K562 (cell line): ENCODE results near the gene NTSR2.
A peak's percentile ranks its signal among the peaks of the same experiment; 100 is the strongest.

ENCODE experiments used
- ATF3 ChIP-seq, 2 experiments: fragments of 450-650 bp in 1 of 2; sonication (generic) in 1 of 2; formaldehyde crosslinking in 1 of 2; IDR thresholded peaks in 1 of 2; conservative IDR thresholded peaks in 1 of 2; 2 replicates each; pipeline versions ENCODE4 v1.6.1 to v1.8.1; 2016 to 2023; ENCODE audit warnings: mild to moderate bottlenecking in 2 of 2, moderate library complexity in 2 of 2, inconsistent platforms in 1 of 2, missing genetic modification reagents in 1 of 2
- CHD4 ChIP-seq: fragments of 200-600 bp; sonication (generic); IDR thresholded peaks from 3 replicates; pipeline ENCODE4 v1.6.1; 2012; ENCODE audit warnings: low read depth, mild to moderate bottlenecking, mixed read lengths, low read length, inconsistent platforms; ENCODE audit not compliant: insufficient read depth, insufficient replicate concordance, poor library complexity, severe bottlenecking
- CTCF ChIP-seq, 3 experiments: IDR thresholded peaks in 2 of 3; conservative IDR thresholded peaks in 1 of 3; 2 replicates each; pipeline ENCODE4 v1.5.1; 2011 to 2012; ENCODE audit warnings: low read length in 3 of 3, mild to moderate bottlenecking in 3 of 3, control low read depth in 2 of 3, improper control_type of control experiment in 1 of 3, inconsistent platforms in 1 of 3, low read depth in 1 of 3, mixed read lengths in 1 of 3, moderate library complexity in 1 of 3; ENCODE audit not compliant: insufficient read depth in 2 of 3
- FOXM1 ChIP-seq, 2 experiments: fragments of 450-650 bp in 1 of 2; sonication (generic) in 1 of 2; formaldehyde crosslinking in 1 of 2; IDR thresholded peaks; 2 replicates each; pipeline versions ENCODE4 v1.6.1 to v1.9.0; 2017 to 2022; ENCODE audit warnings: low read depth in 2 of 2, mild to moderate bottlenecking in 2 of 2, missing genetic modification reagents in 1 of 2, moderate library complexity in 1 of 2
- NR2C2 ChIP-seq, 2 experiments: fragments of 200-800 bp in 1 of 2; sonication (Bioruptor generic) in 1 of 2; sonication (generic) in 1 of 2; formaldehyde crosslinking in 1 of 2; IDR thresholded peaks; 2 replicates each; pipeline versions ENCODE4 v1.6.1 to v1.8.0; 2016 to 2022; ENCODE audit warnings: mild to moderate bottlenecking in 1 of 2, missing compliant biosample characterization in 1 of 2, missing genetic modification characterization in 1 of 2, missing genetic modification reagents in 1 of 2
- RAD21 ChIP-seq, 2 experiments: fragments of 250-450 bp in 1 of 2; fragments of 450-650 bp in 1 of 2; sonication (Bioruptor Pico) in 1 of 2; formaldehyde crosslinking in 1 of 2; IDR thresholded peaks in 1 of 2; conservative IDR thresholded peaks in 1 of 2; 2 replicates each; pipeline versions ENCODE4 v1.4.0 to v1.8.0; 2020 to 2022; ENCODE audit warnings: mild to moderate bottlenecking in 2 of 2, moderate library complexity in 1 of 2
- RHOXF2B ChIP-seq: fragments of 250-450 bp; sonication (Bioruptor Pico); conservative IDR thresholded peaks from 2 replicates; pipeline ENCODE4 v1.5.1; 2021
- SNRNP70 ChIP-seq: fragments of 200-400 bp; formaldehyde crosslinking; optimal IDR thresholded peaks from 2 replicates; pipeline ENCODE3; 2017; ENCODE audit warnings: low read depth, low read length
- USF1 ChIP-seq: sonication (generic); formaldehyde crosslinking; IDR thresholded peaks from 2 replicates; pipeline ENCODE4 v1.9.0; 2022; ENCODE audit warnings: mild to moderate bottlenecking, missing genetic modification reagents
- ZNF282 ChIP-seq: sonication (generic); formaldehyde crosslinking; IDR thresholded peaks from 2 replicates; pipeline ENCODE4 v1.8.1; 2023; ENCODE audit warnings: missing genetic modification reagents
- ZNF830 ChIP-seq: fragments of 250-450 bp; sonication (Bioruptor Pico); IDR thresholded peaks from 2 replicates; pipeline ENCODE4 v1.5.0; 2021; ENCODE audit warnings: mild to moderate bottlenecking

- peak; percentile 89 to 94 (median 93) for TF ChIP-seq CTCF (IDR thresholded peaks at IDR 0.05 in 2 of 3, conservative IDR thresholded peaks at IDR 0.05 in 1 of 3; ENCODE audit: insufficient read depth in 2 of 3, low read depth in 1 of 3, low read length in 3 of 3)
- no peak for TF ChIP-seq FOXM1 (IDR thresholded peaks at IDR 0.05; ENCODE audit: low read depth)
- no peak for TF ChIP-seq FOXM1 (CRISPR knock-in tag; IDR thresholded peaks at IDR 0.05; ENCODE audit: low read depth)
- TF ChIP-seq ZNF830 (CRISPR knock-in tag), result no peak
- no peak for TF ChIP-seq NR2C2 (CRISPR knock-in tag; IDR thresholded peaks at IDR 0.05)
- TF ChIP-seq NR2C2 (tag; IDR thresholded peaks at IDR 0.05), result no peak
- TF ChIP-seq CHD4, result no peak
- TF ChIP-seq USF1, result no peak
- TF ChIP-seq RAD21 (CRISPR knock-in tag; conservative IDR thresholded peaks at IDR 0.05 in 1 of 2, IDR thresholded peaks at IDR 0.05 in 1 of 2), result peak; percentile 76 to 79
- TF ChIP-seq SNRNP70, result no peak
- no peak for TF ChIP-seq RHOXF2B
- TF ChIP-seq ATF3 (IDR thresholded peaks at IDR 0.05), result no peak
- TF ChIP-seq ATF3 (CRISPR knock-in tag; conservative IDR thresholded peaks at IDR 0.05), result no peak
- no peak for TF ChIP-seq ZNF282
Measured at GRCh38 chr2:11688222-11689069, 18.5 kb upstream of the NTSR2 start.
